COLO668 (cell line): ENCODE results near the gene KIF2C.
"Not testable (repeated sequence)": the region's sequence is repeated elsewhere in the genome, so short reads cannot be mapped to it uniquely, and the experiment has no call there.

Experiments used
- DNase-seq: peaks from one replicate; lab custom pipeline; 2025; ENCODE audit not compliant: unreplicated experiment; lab: John Stamatoyannopoulos, UW

KIF2C gene

DNA sequence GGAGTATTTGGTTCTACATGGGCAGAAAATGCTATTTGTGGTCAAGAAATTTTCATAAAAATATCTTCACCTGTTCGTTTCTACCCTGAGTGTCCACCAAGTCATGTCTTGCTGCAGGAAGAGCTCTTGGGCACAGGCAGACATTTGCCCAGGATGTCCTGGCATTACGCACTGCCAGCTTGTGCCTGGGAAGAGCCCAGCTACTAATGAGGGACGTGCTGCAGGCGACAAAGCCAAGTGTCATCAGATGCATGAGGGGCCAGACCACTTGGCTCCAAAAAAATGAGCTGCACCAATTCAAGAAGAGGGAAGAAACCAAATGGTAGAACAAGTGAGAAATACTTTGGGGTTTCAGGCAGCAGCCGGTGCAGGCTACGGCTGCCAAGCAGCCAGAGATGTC, 21.5 kb upstream of the KIF2C start:
- no peak for DNase-seq

GRCh38 chr1:44719318-44719717, 20.3 kb upstream of the KIF2C start:
- no peak for DNase-seq

DNA sequence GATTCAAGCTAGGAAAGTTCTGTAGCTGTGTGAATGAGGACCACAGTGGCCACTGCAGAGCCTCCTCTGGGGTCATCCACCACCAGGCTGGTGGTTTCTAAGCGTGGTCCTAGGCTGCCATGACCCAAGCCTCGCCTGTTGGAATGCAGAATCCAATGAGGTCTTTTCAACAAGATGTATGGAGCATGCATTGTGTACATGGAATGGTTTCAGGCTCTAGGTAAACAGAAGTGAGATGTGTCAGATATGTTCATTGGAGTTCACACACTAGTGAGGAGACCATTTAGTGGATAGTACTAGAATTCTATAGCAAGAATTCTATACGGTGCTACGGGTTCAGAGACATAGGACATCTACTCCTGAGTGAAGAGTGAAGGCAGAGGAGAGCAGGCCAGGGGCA, 19.4 kb upstream of the KIF2C start:
- DNase-seq, result no peak

DNA sequence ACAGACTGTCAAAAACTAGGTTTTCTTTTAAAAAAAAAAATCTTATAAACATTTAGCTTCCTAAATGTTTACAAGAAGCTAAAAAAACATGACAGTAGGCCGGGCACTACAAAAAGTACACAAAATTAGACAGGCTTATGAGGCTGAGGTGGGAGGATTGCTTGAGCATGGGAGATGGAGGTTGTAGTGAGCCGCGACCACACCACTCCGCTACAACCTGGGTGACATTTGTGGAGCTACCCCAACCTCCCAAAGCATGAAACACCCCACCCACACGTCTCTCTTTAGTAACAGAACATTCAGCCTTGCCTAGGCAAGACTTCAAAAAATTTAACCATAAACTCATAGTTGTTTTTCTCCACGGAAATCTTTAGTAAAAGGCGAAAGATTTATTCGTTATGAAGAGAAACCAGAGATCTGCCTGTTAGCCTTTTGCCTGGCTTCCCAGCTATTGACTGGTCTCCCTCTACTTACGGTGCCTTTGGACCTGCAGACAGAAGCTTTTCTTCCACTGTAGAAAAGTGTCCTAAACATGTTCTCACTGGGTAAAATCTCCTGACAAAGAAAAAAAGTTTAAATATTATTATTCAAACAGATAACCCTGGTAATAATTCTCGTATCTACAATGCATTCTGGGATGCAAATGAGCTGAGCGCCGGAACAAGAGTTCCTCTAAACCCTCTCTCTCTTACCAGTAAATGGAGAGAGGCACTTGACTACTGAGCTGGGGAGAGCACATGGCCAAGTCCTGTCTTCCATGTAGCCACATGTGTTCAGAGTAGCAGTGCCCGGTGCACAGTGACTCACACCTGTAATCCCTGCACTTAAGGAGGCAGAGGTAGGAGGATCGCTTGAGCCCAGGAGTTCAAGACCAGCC, 17.9 kb upstream of the KIF2C start:
- peak; percentile 88 for DNase-seq

- DNase-seq, result no peak
These were observed 16.6 kb upstream of the KIF2C start for GRCh38 chr1:44723064-44723463.

DNA sequence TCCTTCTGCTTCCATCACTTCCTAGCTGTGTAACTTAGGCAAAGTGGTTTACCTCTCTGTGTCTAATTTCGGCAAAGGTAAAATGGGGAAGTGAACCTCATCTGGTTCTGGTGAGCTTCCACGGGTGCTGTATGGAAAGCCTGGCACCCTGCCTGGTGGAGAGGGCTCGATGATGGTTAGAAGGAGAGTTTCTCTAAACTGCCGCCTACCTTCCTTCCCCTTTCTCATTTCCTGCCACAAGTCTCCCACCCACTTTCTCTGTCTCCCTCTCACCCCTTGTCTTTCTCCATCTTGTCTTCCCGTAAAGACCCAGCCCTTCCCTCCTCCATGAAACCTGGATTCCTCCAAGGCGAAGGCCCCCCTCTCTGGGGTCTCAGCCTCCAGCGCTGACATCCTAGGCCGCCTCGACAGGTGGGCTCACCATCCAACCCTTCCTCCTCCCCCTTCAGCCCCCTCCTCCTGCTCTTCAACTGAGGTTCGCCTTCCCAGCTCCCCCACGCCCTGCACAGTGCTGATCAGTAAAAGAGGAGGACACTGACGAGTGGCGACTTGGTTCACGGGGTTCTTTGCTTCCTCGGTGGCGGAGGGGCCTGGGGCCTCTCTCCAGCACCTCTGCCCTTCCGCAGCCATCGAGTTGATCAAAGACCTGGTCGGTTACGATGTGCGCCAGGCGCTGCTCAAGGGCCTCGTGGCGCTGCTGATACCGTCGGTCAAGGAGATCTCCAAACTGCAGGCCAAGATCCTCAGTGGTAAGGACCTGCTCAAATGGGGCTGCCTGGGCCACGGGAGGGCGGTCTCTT, 15.9 kb upstream of the KIF2C start:
- DNase-seq, result no peak

DNA sequence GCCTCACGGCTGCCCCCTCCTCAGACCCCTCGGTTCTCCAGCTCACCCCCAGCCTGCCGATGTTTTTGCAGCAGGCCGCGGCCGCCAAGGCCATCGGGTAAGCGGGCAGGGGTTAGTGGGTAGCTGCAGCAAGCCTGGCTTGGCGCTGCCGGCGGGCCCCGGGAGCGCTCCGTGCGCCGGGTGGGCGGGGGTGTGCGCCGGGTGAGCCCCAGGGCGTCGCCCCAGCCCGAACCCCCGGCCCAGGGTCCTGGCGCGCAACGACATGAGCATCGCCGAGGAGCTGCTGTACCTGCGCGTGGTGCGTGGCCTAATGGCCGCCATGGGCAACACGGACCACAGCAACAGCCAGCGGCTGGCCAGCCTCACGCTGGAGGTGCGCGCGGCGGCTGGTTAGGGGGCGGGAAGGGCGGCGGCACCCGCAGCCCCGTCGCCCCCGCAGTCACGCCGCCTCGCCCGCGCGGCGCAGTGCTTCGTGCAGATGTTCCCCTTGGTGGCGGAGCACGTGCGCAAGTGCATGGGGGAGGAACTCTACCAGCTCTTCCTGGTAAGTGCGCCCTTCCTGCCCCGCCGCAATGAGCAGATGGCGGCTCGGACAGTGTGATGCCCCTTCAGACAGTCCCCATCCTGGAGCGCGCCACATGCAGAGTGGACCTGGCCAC, 15.2 kb upstream of the KIF2C start:
- DNase-seq, result no peak

DNA sequence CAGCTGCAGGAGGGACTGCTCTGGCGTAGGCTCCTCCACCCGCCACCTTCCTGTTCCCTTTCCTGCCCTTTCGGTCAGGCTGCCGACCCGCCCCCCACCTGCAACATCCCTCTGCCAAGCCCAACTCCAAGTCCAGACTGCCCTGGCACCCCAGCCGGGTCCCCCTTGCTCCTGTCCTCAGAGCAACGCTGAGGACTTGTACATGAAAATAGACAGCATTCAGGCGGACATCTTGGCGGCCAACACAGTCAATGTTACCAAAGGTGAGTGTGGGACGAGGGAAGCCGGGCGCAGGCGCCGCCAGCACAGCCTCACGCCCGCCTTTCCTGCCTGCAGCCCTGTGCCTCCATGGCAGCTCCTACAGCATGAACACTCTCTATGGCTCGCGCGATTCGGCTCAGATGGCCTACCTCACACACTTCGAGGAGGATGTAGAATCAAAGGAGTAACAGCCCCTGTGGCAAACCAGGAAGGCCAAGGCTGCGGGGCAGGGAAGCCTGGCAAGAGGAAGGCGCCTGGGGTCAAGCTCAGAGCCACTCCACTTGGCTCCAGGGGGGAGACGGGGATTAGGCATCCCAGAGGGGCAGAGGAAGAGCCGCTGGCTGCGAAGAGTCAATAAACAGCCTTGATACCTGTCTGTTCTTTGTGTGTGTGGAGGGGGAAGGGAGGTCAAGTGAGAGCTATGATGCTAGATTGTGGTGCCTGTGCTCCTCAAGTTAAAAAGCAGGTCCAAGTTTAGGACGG, 14.5 kb upstream of the KIF2C start:
- DNase-seq, result no peak

GRCh38 chr1:44730741-44731512, 8.7 kb upstream of the KIF2C start, which contains the start of gene RNU5D-1:
TSS of gene RNU5D-1 (minus strand) at chr1:44731170.
- DNase-seq, result peak; percentile 98

DNA sequence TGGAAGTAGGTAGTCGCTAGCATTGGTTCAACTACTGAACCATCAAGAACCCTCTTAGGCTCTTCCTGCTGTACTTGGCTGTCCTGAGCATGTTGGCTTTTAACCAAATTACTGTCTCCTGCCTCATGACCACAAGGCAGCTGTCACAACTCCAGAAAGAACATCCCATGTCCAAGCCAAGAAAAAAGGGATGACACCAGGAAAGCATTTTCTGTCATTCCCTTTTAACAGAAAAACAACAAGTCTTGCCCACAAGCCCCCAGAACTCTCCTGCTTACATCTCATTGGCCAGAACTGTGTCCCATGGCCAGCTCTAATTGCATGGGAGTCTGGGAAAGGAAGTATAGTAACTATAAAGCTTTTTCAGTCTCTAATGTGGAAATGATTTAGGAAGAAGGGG, 6.3 kb upstream of the KIF2C start:
- no peak for DNase-seq

- no peak for DNase-seq
These were observed 5.9 kb upstream of the KIF2C start for GRCh38 chr1:44733784-44734183.

GRCh38 chr1:44735992-44736391, 3.6 kb upstream of the KIF2C start:
- no peak for DNase-seq

GRCh38 chr1:44738953-44739306, 707 bp upstream of the KIF2C start:
- not testable (repeated sequence) for DNase-seq

DNA sequence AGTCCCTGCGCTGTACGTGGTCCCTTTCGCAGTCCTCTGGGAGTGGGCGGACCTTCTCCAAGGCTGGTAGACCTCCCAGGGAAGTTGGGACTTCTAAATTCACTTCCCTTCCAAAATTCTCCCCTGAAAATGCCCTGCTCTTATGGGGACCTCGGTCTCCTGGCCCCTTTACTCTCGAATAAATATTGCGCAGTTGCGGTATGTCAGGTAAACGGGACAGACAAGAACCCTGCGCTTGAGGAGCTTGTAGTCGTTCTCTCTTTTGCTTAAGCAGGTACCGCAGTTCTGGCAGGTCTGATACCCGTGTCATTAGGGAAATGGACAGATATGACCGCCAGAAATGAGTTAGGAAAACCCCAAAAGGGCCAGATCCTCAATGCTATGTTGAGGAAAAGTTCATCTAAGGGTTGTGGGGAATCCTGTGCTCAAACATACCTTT, 561 bp downstream of the KIF2C start:
- DNase-seq, result no peak

DNA sequence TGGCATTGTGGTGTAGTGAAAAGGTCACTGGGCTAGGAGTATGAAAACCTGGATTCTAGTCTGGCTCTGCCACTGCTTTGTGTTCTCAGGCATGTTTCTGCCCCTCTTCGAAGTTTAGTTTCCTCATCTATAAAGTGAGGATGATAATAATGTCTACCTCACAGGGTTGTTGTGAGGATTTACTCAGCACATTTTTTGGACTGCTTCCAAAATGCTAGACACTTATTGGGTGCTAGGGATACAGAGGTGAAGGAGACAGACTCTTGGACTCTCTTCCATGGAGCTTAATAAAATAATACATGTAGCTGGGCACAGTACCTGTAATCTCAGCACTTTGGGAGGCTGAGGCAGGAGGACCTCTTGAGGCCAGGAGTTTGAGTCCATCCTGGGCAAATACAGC, 3.6 kb downstream of the KIF2C start:
- DNase-seq, result no peak

DNA sequence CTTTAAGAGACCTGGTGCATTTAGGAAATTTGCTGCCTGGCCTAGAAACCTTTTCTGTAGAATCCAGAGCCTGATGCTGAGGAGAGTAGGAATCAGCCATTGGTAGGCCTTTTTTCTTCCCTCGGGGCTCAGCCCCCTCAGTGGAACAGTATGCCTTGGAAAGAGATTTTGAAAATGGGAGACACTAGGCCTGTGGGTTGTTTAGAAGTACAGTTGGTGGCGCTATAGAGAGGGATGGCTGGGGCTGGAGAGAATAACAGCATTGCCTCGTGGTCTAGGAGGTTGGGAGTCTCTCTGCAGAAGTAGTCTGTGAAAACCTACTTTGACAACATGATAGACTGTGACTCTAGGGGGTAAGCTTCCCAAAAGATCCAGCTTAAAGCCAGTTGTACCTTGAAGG, 8.2 kb downstream of the KIF2C start:
- DNase-seq, result no peak

GRCh38 chr1:44757420-44757819, 17.8 kb downstream of the KIF2C start:
- no peak for DNase-seq

GRCh38 chr1:44759077-44759476, 19.4 kb downstream of the KIF2C start:
- DNase-seq, result no peak

GRCh38 chr1:44760876-44761275, 21.2 kb downstream of the KIF2C start:
- no peak for DNase-seq

DNA sequence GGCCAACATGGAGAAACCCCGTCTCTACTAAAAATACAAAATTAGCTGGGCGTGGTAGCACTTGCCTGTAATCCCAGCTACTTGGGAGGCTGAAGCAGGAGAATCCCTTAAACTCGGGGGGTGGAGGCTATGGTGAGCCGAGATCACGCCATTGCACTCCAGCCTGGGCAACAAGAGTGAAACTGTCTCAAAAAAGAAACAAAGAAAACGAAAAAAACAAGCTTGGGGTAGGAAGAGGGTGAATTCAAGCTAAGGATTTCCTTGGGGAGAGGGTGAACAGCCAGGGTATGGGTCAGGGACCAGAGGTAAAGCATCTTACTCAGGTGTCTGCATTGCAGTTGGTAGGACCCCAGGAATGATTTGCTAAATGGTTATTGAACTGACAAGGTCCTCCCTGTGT, 26.8 kb downstream of the KIF2C start:
- DNase-seq, result not testable (repeated sequence)
